Fibroblast of peridontal ligament (primary cell): ENCODE data around the gene SF3B2.
"Not testable (repeated sequence)": the region's sequence is repeated elsewhere in the genome, so short reads cannot be mapped to it uniquely, and the experiment has no call there.

Experiments
- DNase-seq: peaks from one replicate; pipeline ENCODE4 v3.0.0-alpha.2; 2010; ENCODE audit errors: extremely low read depth

Gene SF3B2

GRCh38 chr11:66075273-66075672, 23.1 kb downstream of the SF3B2 start:
- no peak for DNase-seq

- DNase-seq: no peak
These were observed 24.4 kb downstream of the SF3B2 start for GRCh38 chr11:66076561-66076960.

- DNase-seq: no peak
These were observed 25.8 kb downstream of the SF3B2 start for GRCh38 chr11:66077927-66078326.

GRCh38 chr11:66078949-66079348, 26.8 kb downstream of the SF3B2 start:
- DNase-seq: not testable (repeated sequence)

- DNase-seq: peak; percentile 83
These were observed 28.1 kb downstream of the SF3B2 start for GRCh38 chr11:66080055-66080817.

- DNase-seq: no peak
These were observed 29.3 kb downstream of the SF3B2 start for GRCh38 chr11:66081505-66081904.

GRCh38 chr11:66082946-66083698, 31.0 kb downstream of the SF3B2 start:
- peak; percentile 21 for DNase-seq

GRCh38 chr11:66083767-66084166, 31.6 kb downstream of the SF3B2 start:
- DNase-seq: no peak

- peak; percentile 13 for DNase-seq
These were observed 32.8 kb downstream of the SF3B2 start for GRCh38 chr11:66084821-66085475.

- DNase-seq: no peak
These were observed 35.2 kb downstream of the SF3B2 start for GRCh38 chr11:66087148-66087908.

- no peak for DNase-seq
These were observed 36.9 kb downstream of the SF3B2 start for GRCh38 chr11:66089067-66089466.

GRCh38 chr11:66090288-66090687, 38.1 kb downstream of the SF3B2 start:
- no peak for DNase-seq

GRCh38 chr11:66092125-66092524, 40.0 kb downstream of the SF3B2 start:
- not testable (repeated sequence) for DNase-seq

GRCh38 chr11:66099746-66100145, 47.6 kb downstream of the SF3B2 start:
- not testable (repeated sequence) for DNase-seq

GRCh38 chr11:66100272-66101065, 48.3 kb downstream of the SF3B2 start:
- DNase-seq: peak; percentile 8

GRCh38 chr11:66101066-66101464, 48.9 kb downstream of the SF3B2 start:
- DNase-seq: no peak

- no peak for DNase-seq
These were observed 52.0 kb downstream of the SF3B2 start for GRCh38 chr11:66104057-66104638.

GRCh38 chr11:66106786-66107599, 54.8 kb downstream of the SF3B2 start:
- DNase-seq: no peak

GRCh38 chr11:66107600-66108510, 55.7 kb downstream of the SF3B2 start:
- DNase-seq: no peak
